ENCODE data around the gene STX18.

DNA sequence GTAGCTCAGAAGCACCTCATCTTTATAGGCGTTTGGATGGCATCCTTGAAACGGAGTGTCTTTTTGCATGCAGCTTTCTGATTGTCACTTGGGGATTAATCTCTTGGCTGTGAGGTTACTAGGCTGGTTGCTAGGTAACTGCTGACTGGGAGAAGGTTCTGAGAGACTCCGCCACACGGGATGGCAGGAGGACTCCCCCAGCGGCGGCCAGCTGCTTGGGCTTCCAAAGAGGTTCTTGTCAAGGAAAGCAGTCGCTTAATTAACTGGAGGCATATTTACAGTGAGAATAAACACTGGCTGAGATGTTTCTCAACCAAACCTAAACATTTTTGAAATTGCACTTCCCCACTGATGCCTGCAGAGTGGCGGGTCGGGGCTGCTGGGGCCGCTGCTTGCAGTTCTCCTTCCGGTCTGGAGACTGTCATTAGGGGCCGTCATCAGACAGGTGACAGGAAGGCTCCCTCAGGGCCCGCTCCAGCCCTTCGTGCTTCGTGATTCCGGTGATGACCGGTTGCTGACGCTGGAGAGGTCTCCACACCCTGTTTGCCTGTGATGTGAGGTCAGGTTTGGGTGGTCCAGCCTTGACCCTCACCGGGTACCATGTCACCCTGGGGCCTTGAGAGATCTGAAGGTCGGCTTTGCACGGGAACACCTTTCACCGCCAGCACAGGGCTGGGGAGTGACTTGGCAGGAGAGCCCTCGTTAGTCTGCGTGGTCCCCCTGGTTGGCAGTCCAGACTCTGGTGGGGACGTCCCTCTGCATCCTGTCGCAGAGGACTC is 145.8 kb downstream of the STX18 start:
- TF ChIP-seq CTCF (IDR thresholded peaks at IDR 0.05) = no peak
- TF ChIP-seq EP300 (IDR thresholded peaks at IDR 0.05) = no peak
- TF ChIP-seq POLR2AphosphoS5 (IDR thresholded peaks at IDR 0.05) = no peak

Measured in suprapubic skin (tissue), 4 donors.